Measurements from ENCODE around the gene PCDHB8. TPM values are rescaled to one million over a fixed set of nuclear protein-coding genes. Genes with fewer than 3 reads are reported as not detected.

Gene PCDHB8
- total RNA-seq, 1 experiment from 2014 or later = not detected

Other genes starting within 250 kb of the PCDHB8 start
- 3.2 TPM for gene PCDHAC2, start 211.3 kb upstream of the PCDHB8 start, total RNA-seq (2021; ENCODE audit: unreplicated experiment)
- gene PCDHB1, start 126.4 kb upstream of the PCDHB8 start, total RNA-seq (2021; ENCODE audit: unreplicated experiment) = not detected
- gene PCDHB2, start 83.2 kb upstream of the PCDHB8 start, total RNA-seq (2021; ENCODE audit: unreplicated experiment) = not detected
- gene PCDHB3, start 77.3 kb upstream of the PCDHB8 start, total RNA-seq (2021; ENCODE audit: unreplicated experiment) = 0.10 TPM
- not detected for gene PCDHB4, start 56.0 kb upstream of the PCDHB8 start, total RNA-seq (2021; ENCODE audit: unreplicated experiment)
- not detected for gene PCDHB5, start 42.6 kb upstream of the PCDHB8 start, total RNA-seq (2021; ENCODE audit: unreplicated experiment)
- not detected for gene PCDHB6, start 27.7 kb upstream of the PCDHB8 start, total RNA-seq (2021; ENCODE audit: unreplicated experiment)
- gene PCDHB7, start 5.1 kb upstream of the PCDHB8 start, total RNA-seq (2021; ENCODE audit: unreplicated experiment) = not detected
- not detected for gene PCDHB16, start 4.6 kb downstream of the PCDHB8 start, total RNA-seq (2021; ENCODE audit: unreplicated experiment)
- gene PCDHB9, start 9.4 kb downstream of the PCDHB8 start, total RNA-seq (2021; ENCODE audit: unreplicated experiment) = 0.07 TPM
- not detected for gene PCDHB10, start 14.6 kb downstream of the PCDHB8 start, total RNA-seq (2021; ENCODE audit: unreplicated experiment)
- 0.07 TPM for gene PCDHB11, start 21.8 kb downstream of the PCDHB8 start, total RNA-seq (2021; ENCODE audit: unreplicated experiment)
- gene PCDHB12, start 30.9 kb downstream of the PCDHB8 start, total RNA-seq (2021; ENCODE audit: unreplicated experiment) = not detected
- 0.22 TPM for gene PCDHB13, start 36.1 kb downstream of the PCDHB8 start, total RNA-seq (2021; ENCODE audit: unreplicated experiment)
- 0.27 TPM for gene PCDHB14, start 45.6 kb downstream of the PCDHB8 start, total RNA-seq (2021; ENCODE audit: unreplicated experiment)
- gene PCDHB15, start 67.6 kb downstream of the PCDHB8 start, total RNA-seq (2021; ENCODE audit: unreplicated experiment) = 0.07 TPM
- 0.42 TPM for gene SLC25A2, start 126.3 kb downstream of the PCDHB8 start, total RNA-seq (2021; ENCODE audit: unreplicated experiment)
- 40.9 TPM for gene TAF7, start 143.0 kb downstream of the PCDHB8 start, total RNA-seq (2021; ENCODE audit: unreplicated experiment)
- gene PCDHGA1, start 152.7 kb downstream of the PCDHB8 start, total RNA-seq (2021; ENCODE audit: unreplicated experiment) = 0.05 TPM
- not detected for gene PCDHGA2, start 161.0 kb downstream of the PCDHB8 start, total RNA-seq (2021; ENCODE audit: unreplicated experiment)
- not detected for gene PCDHGA3, start 166.0 kb downstream of the PCDHB8 start, total RNA-seq (2021; ENCODE audit: unreplicated experiment)
- gene PCDHGB1, start 172.3 kb downstream of the PCDHB8 start, total RNA-seq (2021; ENCODE audit: unreplicated experiment) = 0.15 TPM
- gene PCDHGA4, start 177.2 kb downstream of the PCDHB8 start, total RNA-seq (2021; ENCODE audit: unreplicated experiment) = not detected
- 0.34 TPM for gene PCDHGB2, start 182.2 kb downstream of the PCDHB8 start, total RNA-seq (2021; ENCODE audit: unreplicated experiment)
- 0.05 TPM for gene PCDHGA5, start 186.4 kb downstream of the PCDHB8 start, total RNA-seq (2021; ENCODE audit: unreplicated experiment)
- 0.10 TPM for gene PCDHGB3, start 192.5 kb downstream of the PCDHB8 start, total RNA-seq (2021; ENCODE audit: unreplicated experiment)
- 0.07 TPM for gene PCDHGA6, start 196.1 kb downstream of the PCDHB8 start, total RNA-seq (2021; ENCODE audit: unreplicated experiment)
- not detected for gene PCDHGA7, start 205.0 kb downstream of the PCDHB8 start, total RNA-seq (2021; ENCODE audit: unreplicated experiment)
- gene PCDHGB4, start 209.9 kb downstream of the PCDHB8 start, total RNA-seq (2021; ENCODE audit: unreplicated experiment) = not detected
- gene PCDHGA8, start 214.8 kb downstream of the PCDHB8 start, total RNA-seq (2021; ENCODE audit: unreplicated experiment) = not detected
- 0.15 TPM for gene PCDHGB5, start 220.2 kb downstream of the PCDHB8 start, total RNA-seq (2021; ENCODE audit: unreplicated experiment)
- 0.34 TPM for gene PCDHGA9, start 225.0 kb downstream of the PCDHB8 start, total RNA-seq (2021; ENCODE audit: unreplicated experiment)
- gene PCDHGB6, start 230.2 kb downstream of the PCDHB8 start, total RNA-seq (2021; ENCODE audit: unreplicated experiment) = 0.22 TPM
- 3.8 TPM for gene PCDHGA10, start 235.2 kb downstream of the PCDHB8 start, total RNA-seq (2021; ENCODE audit: unreplicated experiment)
- 0.54 TPM for gene PCDHGB7, start 239.9 kb downstream of the PCDHB8 start, total RNA-seq (2021; ENCODE audit: unreplicated experiment)
- 0.39 TPM for gene PCDHGA11, start 243.3 kb downstream of the PCDHB8 start, total RNA-seq (2021; ENCODE audit: unreplicated experiment)

All from HCT116 (cell line).